ENCODE measurements around the gene ENDOV. TPM values are rescaled to one million over a fixed set of nuclear protein-coding genes. Genes with fewer than 3 reads are reported as not detected.

ENDOV gene
- polyA plus RNA-seq, 10 donors: 15.1 to 22.0 (median 16.1) TPM

- DNase-seq: no peak
These were observed 15.7 kb downstream of the ENDOV start for GRCh38 chr17:80430446-80431245.

GRCh38 chr17:80431246-80432195, 16.6 kb downstream of the ENDOV start:
- DNase-seq: no peak

GRCh38 chr17:80432350-80432955, 17.5 kb downstream of the ENDOV start:
- DNase-seq: no peak

GRCh38 chr17:80432961-80433550, 18.1 kb downstream of the ENDOV start:
- DNase-seq: no peak

- no peak for DNase-seq
These were observed 19.1 kb downstream of the ENDOV start for GRCh38 chr17:80433916-80434666.

- no peak for DNase-seq
These were observed 22.6 kb downstream of the ENDOV start for GRCh38 chr17:80437532-80437931.

- DNase-seq: no peak
These were observed 23.8 kb downstream of the ENDOV start for GRCh38 chr17:80438806-80439205.

GRCh38 chr17:80439499-80439898, 24.5 kb downstream of the ENDOV start:
- DNase-seq: no peak

GRCh38 chr17:80441133-80441578, 26.2 kb downstream of the ENDOV start:
- peak; percentile 44 to 82 (median 73) for DNase-seq

- DNase-seq: no peak
These were observed 26.8 kb downstream of the ENDOV start for GRCh38 chr17:80441598-80442322.

- no peak for DNase-seq
These were observed 27.3 kb downstream of the ENDOV start for GRCh38 chr17:80442323-80442659.

GRCh38 chr17:80442764-80443163, 27.8 kb downstream of the ENDOV start:
- DNase-seq: no peak

- DNase-seq: no peak
These were observed 28.5 kb downstream of the ENDOV start for GRCh38 chr17:80443498-80443897.

- DNase-seq: no peak
These were observed 29.1 kb downstream of the ENDOV start for GRCh38 chr17:80443916-80444643.

- DNase-seq: no peak
These were observed 29.6 kb downstream of the ENDOV start for GRCh38 chr17:80444644-80444979.

GRCh38 chr17:80445007-80445725, 30.2 kb downstream of the ENDOV start:
- no peak for DNase-seq

GRCh38 chr17:80445726-80446110, 30.8 kb downstream of the ENDOV start:
- no peak for DNase-seq

- no peak for DNase-seq
These were observed 31.9 kb downstream of the ENDOV start for GRCh38 chr17:80446645-80447405.

All from muscle of back (tissue), 11 donors.